ENCODE data around the gene F5.

GRCh38 chr1:169484101-169484500 lies 102.2 kb downstream of the F5 start:
- TF ChIP-seq CTCF (conservative IDR thresholded peaks at IDR 0.05; ENCODE audit: low read depth, low read length) = no peak
- no peak for TF ChIP-seq EZH2 (IDR thresholded peaks at IDR 0.05; ENCODE audit: borderline replicate concordance, low read depth, low read length, poor library complexity, severe bottlenecking)

All from A673 (cell line).